Measurements from ENCODE around the gene HLCS.

GRCh38 chr21:36890086-36890485, 76.4 kb downstream of the HLCS start:
- TF ChIP-seq, protein P1, sequence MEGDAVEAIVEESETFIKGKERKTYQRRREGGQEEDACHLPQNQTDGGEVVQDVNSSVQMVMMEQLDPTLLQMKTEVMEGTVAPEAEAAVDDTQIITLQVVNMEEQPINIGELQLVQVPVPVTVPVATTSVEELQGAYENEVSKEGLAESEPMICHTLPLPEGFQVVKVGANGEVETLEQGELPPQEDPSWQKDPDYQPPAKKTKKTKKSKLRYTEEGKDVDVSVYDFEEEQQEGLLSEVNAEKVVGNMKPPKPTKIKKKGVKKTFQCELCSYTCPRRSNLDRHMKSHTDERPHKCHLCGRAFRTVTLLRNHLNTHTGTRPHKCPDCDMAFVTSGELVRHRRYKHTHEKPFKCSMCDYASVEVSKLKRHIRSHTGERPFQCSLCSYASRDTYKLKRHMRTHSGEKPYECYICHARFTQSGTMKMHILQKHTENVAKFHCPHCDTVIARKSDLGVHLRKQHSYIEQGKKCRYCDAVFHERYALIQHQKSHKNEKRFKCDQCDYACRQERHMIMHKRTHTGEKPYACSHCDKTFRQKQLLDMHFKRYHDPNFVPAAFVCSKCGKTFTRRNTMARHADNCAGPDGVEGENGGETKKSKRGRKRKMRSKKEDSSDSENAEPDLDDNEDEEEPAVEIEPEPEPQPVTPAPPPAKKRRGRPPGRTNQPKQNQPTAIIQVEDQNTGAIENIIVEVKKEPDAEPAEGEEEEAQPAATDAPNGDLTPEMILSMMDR (IDR thresholded peaks at IDR 0.05; ENCODE audit: insufficient read depth, low read length, poor library complexity, severe bottlenecking), result no peak
- no peak for TF ChIP-seq EZH2phosphoT487 (conservative IDR thresholded peaks at IDR 0.05; ENCODE audit: low read length)

Data from SU-DHL-6 (cell line).